GM19468 (cell line): ENCODE measurements around the gene TEX54.
"Not testable (repeated sequence)": the region's sequence is repeated elsewhere in the genome, so short reads cannot be mapped to it uniquely, and the experiment has no call there.

Experiments
- ATAC-seq: cut with Tn5 transposase; IDR thresholded peaks from one replicate; pipeline ENCODE4 v1.9.1; 2021; ENCODE audit warnings: mild to moderate bottlenecking, moderate library complexity, moderate number of reproducible peaks; ENCODE audit not compliant: unreplicated experiment; ENCODE audit errors: extremely low read depth

The TEX54 gene

GRCh38 chr11:62832336-62833234, at the start of gene TEX54:
Gene TEX54 (minus strand): TSS chr11:62832841.
- no peak for ATAC-seq

GRCh38 chr11:62882431-62882749, 49.7 kb upstream of the TEX54 start:
- no peak for ATAC-seq

- ATAC-seq: peak; percentile 19
These were observed 49.2 kb upstream of the TEX54 start for GRCh38 chr11:62881579-62882430.

GRCh38 chr11:62880803-62881578, 48.4 kb upstream of the TEX54 start, which contains the start of gene SLC3A2:
Gene SLC3A2 (plus strand): TSS chr11:62880896. CDS start chr11:62881024, 128 bp downstream.
- peak; percentile 51 for ATAC-seq

- no peak for ATAC-seq
These were observed 47.7 kb upstream of the TEX54 start for GRCh38 chr11:62880231-62880802.

GRCh38 chr11:62879235-62879978, 46.8 kb upstream of the TEX54 start:
- no peak for ATAC-seq

- no peak for ATAC-seq
These were observed 44.1 kb upstream of the TEX54 start for GRCh38 chr11:62876712-62877111.

GRCh38 chr11:62875698-62876478, 43.2 kb upstream of the TEX54 start:
- ATAC-seq: no peak

GRCh38 chr11:62874851-62875250, 42.2 kb upstream of the TEX54 start:
- no peak for ATAC-seq

GRCh38 chr11:62865635-62866034, 33.0 kb upstream of the TEX54 start:
- no peak for ATAC-seq

GRCh38 chr11:62863687-62864335, 31.2 kb upstream of the TEX54 start:
- no peak for ATAC-seq

GRCh38 chr11:62861564-62862192, 29.0 kb upstream of the TEX54 start:
- not testable (repeated sequence) for ATAC-seq

- no peak for ATAC-seq
These were observed 28.4 kb upstream of the TEX54 start for GRCh38 chr11:62860835-62861563.

GRCh38 chr11:62859281-62859703, 26.7 kb upstream of the TEX54 start:
- not testable (repeated sequence) for ATAC-seq

GRCh38 chr11:62858201-62858600, 25.6 kb upstream of the TEX54 start:
- no peak for ATAC-seq

GRCh38 chr11:62857541-62857982, 24.9 kb upstream of the TEX54 start:
- ATAC-seq: no peak
